Tibial nerve (tissue), 4 donors: Measurements from ENCODE around the gene GMEB1. TPM values are rescaled to one million over a fixed set of nuclear protein-coding genes. Genes with fewer than 3 reads are reported as not detected.

Source experiments
- DNase-seq, 2 donors: peaks; one replicate each; pipeline ENCODE4 v3.0.0-alpha.2; 2019; ENCODE audit warnings: low spot score in 2 of 2
- H3K27ac ChIP-seq, 4 donors: fragments of 200-600 bp; sonication (generic) in 3 of 4; one replicate each; pipeline ENCODE4 v1.5.1; 2017 to 2019; ENCODE audit warnings: mild to moderate bottlenecking in 1 of 4
- H3K27me3 ChIP-seq, 2 donors: fragments of 200-600 bp; sonication (generic) in 1 of 2; one replicate each; pipeline versions ENCODE4 v1.5.1 to v1.6.0; 2017 to 2019
- H3K36me3 ChIP-seq, 3 donors: fragments of 200-600 bp; sonication (generic); one replicate each; pipeline ENCODE4 v1.5.1; 2018 to 2019
- H3K4me1 ChIP-seq, 4 donors: fragments of 200-600 bp; sonication (generic) in 3 of 4; one replicate each; pipeline ENCODE4 v1.5.1; 2017 to 2019
- H3K4me3 ChIP-seq, 4 donors: fragments of 200-600 bp; sonication (generic) in 3 of 4; one replicate each; pipeline ENCODE4 v1.5.1; 2017 to 2019; ENCODE audit warnings: mild to moderate bottlenecking in 1 of 4, moderate library complexity in 1 of 4
- H3K9me3 ChIP-seq, 4 donors: fragments of 200-600 bp; sonication (generic) in 3 of 4; one replicate each; pipeline ENCODE4 v1.5.1; 2017 to 2019
- EP300 ChIP-seq, 2 donors: sonication (generic); formaldehyde crosslinking; IDR thresholded peaks; one replicate each; pipeline ENCODE4 v1.6.1; 2017; ENCODE audit warnings: antibody characterized with exemption in 2 of 2, mild to moderate bottlenecking in 1 of 2
- POLR2A ChIP-seq, 2 donors: fragments of 450-650 bp; IDR thresholded peaks; one replicate each; pipeline ENCODE4 v1.6.1; 2017; ENCODE audit warnings: antibody characterized with exemption in 2 of 2, mild to moderate bottlenecking in 2 of 2, moderate library complexity in 2 of 2
- WGBS, 2 donors: methylation state at CpG; one replicate each; pipeline ENCODE4 v1.1.5; 2018; 5-methylcytosine and 5-hydroxymethylcytosine counted together
- total RNA-seq, 4 donors: library from RNA; depleted of rRNA; stranded (reverse); fragments of >200 nt; gene quantifications; one replicate each; pipeline ENCODE4 v1.1.0, GENCODE V29; 2016
- TF ChIP-seq, protein P1 (sequence below), 5 experiments: fragments of 200-600 bp in 3 of 5; fragments of 450-650 bp in 2 of 5; sonication (generic) in 3 of 5; IDR thresholded peaks; one replicate each; pipeline ENCODE4 v1.5.1; 2016 to 2019; ENCODE audit warnings: antibody characterized with exemption in 5 of 5, mild to moderate bottlenecking in 3 of 5, moderate library complexity in 2 of 5

The GMEB1 gene
- 10 to 100 TPM in 2 of 4 donors, 1 to 10 TPM in 2; 7.1 to 16.2 (median 11.0) TPM for total RNA-seq

DNA sequence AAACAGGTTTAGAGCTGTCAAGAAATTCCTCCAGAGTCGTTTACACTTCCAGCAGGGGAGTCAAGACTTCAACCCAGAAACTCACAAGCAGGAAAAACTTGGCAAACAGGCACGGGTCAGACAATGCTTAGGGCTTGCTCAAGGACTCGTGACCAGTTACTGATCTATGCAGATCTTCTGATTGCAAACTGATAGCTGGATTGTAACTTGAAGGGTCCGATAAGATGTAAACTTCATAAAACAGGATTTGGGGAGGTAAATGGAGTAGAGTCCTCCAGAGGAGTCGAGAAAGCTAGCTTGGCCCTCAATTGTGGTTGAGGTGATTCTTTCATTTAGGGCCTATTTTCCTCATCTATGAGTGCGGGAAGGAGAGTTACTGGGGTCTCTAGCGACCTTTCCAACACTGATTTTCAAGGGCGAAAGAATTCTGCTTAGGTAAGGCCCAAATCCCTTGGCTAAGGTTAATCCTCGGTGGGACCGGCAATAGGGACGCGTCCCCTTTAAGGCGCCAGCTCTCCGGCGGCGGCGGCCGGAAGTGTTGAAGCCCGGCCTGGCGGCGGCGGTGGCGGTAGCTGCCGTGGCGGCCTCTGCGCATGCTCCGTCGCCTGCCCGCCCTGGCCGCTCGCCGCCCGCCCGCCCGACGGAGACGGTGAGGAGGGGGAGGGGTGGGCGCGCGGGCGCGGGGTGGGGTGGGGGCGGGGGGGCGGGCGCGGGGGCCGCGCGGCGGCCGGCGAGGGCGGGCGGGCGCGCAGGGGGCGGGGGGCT, at the start of gene GMEB1:
GMEB1 (plus strand) TSS at position 594 of the 765 bp plus-strand sequence. CDS start 14,829 bp downstream, outside the sequence.
- no peaks in the 10 kb centered on the region for H3K27me3 ChIP-seq
- H3K36me3 ChIP-seq: no peaks in the 10 kb centered on the region
- no peak for TF ChIP-seq EP300 (IDR thresholded peaks at IDR 0.05)
- TF ChIP-seq, protein P1, sequence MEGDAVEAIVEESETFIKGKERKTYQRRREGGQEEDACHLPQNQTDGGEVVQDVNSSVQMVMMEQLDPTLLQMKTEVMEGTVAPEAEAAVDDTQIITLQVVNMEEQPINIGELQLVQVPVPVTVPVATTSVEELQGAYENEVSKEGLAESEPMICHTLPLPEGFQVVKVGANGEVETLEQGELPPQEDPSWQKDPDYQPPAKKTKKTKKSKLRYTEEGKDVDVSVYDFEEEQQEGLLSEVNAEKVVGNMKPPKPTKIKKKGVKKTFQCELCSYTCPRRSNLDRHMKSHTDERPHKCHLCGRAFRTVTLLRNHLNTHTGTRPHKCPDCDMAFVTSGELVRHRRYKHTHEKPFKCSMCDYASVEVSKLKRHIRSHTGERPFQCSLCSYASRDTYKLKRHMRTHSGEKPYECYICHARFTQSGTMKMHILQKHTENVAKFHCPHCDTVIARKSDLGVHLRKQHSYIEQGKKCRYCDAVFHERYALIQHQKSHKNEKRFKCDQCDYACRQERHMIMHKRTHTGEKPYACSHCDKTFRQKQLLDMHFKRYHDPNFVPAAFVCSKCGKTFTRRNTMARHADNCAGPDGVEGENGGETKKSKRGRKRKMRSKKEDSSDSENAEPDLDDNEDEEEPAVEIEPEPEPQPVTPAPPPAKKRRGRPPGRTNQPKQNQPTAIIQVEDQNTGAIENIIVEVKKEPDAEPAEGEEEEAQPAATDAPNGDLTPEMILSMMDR (IDR thresholded peaks at IDR 0.05): peak in 2 of 5 experiments; percentile 15 to 39
- TF ChIP-seq POLR2A (IDR thresholded peaks at IDR 0.05): no peak
- H3K9me3 ChIP-seq: no peaks in the 10 kb centered on the region
- peaks cover 0 to 30% (median 21%) of the 10 kb centered on the region in 4 donors for H3K4me1 ChIP-seq
- H3K4me3 ChIP-seq: peak within 1 kb of the TSS; percentile 51 to 99 (median 98)
- peak within 1 kb of the TSS; percentile 82 to 100 (median 100) for H3K27ac ChIP-seq
- WGBS, 2 donors: 2% methylated on average over 8 to 15 of the region's 57 CpGs
- peak; percentile 69 to 73 for DNase-seq

DNA sequence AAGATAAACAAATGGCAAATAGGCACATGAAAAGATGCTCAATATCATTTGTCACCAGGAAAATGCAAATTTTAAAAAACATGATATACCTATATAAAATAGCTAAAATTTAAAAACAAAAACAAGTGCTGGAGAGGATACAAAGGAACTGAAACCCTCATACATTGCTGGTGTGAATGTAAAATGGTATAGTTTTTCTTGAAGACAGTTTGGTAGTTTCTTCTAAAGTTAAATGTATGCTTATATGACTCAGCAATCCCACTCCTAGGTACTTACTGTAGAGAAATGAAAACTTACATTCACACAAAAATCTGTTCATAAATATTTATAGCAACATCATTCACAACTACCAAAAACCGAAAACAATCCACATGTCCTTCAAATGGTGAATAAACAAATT, 36.9 kb upstream of the GMEB1 start:
- Histone ChIP-seq H3K9me3 (no peaks in the 10 kb centered on the region), H3K36me3 (peaks cover 0 to 4% (median 0%) of the 10 kb centered on the region in 3 donors), H3K4me1 (no peaks in the 10 kb centered on the region), H3K4me3 (no peak overlapping the region), H3K27me3 (no peaks in the 10 kb centered on the region), H3K27ac (no peak overlapping the region)
- DNase-seq: no peak
- WGBS, 2 donors: 89 to 97% methylated on average over 1 of the region's 1 CpG
- TF ChIP-seq, protein P1 (IDR thresholded peaks at IDR 0.05): no peak
- no peak for TF ChIP-seq EP300 (IDR thresholded peaks at IDR 0.05)

DNA sequence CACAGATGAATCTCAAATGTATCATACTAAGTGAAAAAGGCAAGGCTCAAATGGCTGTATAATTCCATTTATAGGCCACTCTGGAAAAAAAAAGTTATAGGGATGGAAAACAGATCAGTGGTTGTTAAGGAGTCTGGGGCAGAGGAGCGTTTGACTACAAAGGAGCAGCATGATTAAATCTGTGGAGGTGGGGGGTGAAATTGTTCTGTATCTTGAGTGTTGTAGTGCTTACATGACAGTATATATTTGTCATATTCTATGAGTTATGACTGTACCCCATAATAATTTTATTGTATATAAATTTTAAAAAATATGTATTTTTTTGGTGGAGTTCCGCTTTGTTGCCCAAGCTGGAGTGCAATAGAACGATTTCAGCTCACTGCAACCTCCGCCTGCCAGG, 36.0 kb upstream of the GMEB1 start:
- 90 to 95% methylated on average over 4 of the region's 4 CpGs for WGBS, 2 donors
- peaks cover 0 to 4% (median 0%) of the 10 kb centered on the region in 3 donors for H3K36me3 ChIP-seq
- no peaks in the 10 kb centered on the region for H3K9me3 ChIP-seq
- no peak overlapping the region for H3K27ac ChIP-seq
- no peaks in the 10 kb centered on the region for H3K27me3 ChIP-seq
- no peak for DNase-seq
- no peaks in the 10 kb centered on the region for H3K4me1 ChIP-seq
- no peak overlapping the region for H3K4me3 ChIP-seq
- TF ChIP-seq, protein P1 (IDR thresholded peaks at IDR 0.05): no peak
- TF ChIP-seq POLR2A (IDR thresholded peaks at IDR 0.05) (no peak), EP300 (IDR thresholded peaks at IDR 0.05) (no peak)

- Histone ChIP-seq H3K4me1 (peaks cover 0 to 42% (median 20%) of the 10 kb centered on the region in 4 donors), H3K27ac (no peak overlapping the region), H3K4me3 (no peak overlapping the region), H3K27me3 (no peaks in the 10 kb centered on the region), H3K36me3 (no peaks in the 10 kb centered on the region), H3K9me3 (no peaks in the 10 kb centered on the region)
- 81 to 96% methylated on average over 1 of the region's 1 CpG for WGBS, 2 donors
- no peak for DNase-seq
- TF ChIP-seq POLR2A (IDR thresholded peaks at IDR 0.05) (no peak), EP300 (IDR thresholded peaks at IDR 0.05) (no peak)
- TF ChIP-seq, protein P1 (IDR thresholded peaks at IDR 0.05): no peak
Measured at GRCh38 chr1:28640766-28641165, 27.8 kb upstream of the GMEB1 start.
